Fibroblast of villous mesenchyme (primary cell): ENCODE data around the gene MRPL54. TPM values are rescaled to one million over a fixed set of nuclear protein-coding genes. Genes with fewer than 3 reads are reported as not detected.
"Not testable (repeated sequence)": the region's sequence is repeated elsewhere in the genome, so short reads cannot be mapped to it uniquely, and the experiment has no call there.

Experiments used
- DNase-seq: peaks from one replicate; pipeline ENCODE4 v3.0.0-alpha.2; 2010; ENCODE audit warnings: low read depth
- H3K4me3 ChIP-seq: 2 replicates; pipeline ENCODE4 v1.5.1; 2011; ENCODE audit warnings: low read depth, mild to moderate bottlenecking, low read length
- total RNA-seq: library from RNA; depleted of rRNA; stranded (reverse); fragments of >200 nt; gene quantifications from 2 replicates; pipeline ENCODE4 v1.2.3, GENCODE V29; 2012
- TF ChIP-seq, protein P1 (sequence below): IDR thresholded peaks from 2 replicates; pipeline ENCODE4 v1.5.1; 2012; ENCODE audit warnings: low read depth, mild to moderate bottlenecking, low read length; ENCODE audit not compliant: insufficient read depth

Gene MRPL54
- total RNA-seq, 1 donor: 48.4 TPM

GRCh38 chr19:3761382-3762129 lies 926 bp upstream of the MRPL54 start, which contains the start of gene APBA3:
Gene APBA3, minus strand, starts transcription at chr19:3761692. Its CDS starts 1,428 bp downstream, at chr19:3760264.
- TF ChIP-seq, protein P1, sequence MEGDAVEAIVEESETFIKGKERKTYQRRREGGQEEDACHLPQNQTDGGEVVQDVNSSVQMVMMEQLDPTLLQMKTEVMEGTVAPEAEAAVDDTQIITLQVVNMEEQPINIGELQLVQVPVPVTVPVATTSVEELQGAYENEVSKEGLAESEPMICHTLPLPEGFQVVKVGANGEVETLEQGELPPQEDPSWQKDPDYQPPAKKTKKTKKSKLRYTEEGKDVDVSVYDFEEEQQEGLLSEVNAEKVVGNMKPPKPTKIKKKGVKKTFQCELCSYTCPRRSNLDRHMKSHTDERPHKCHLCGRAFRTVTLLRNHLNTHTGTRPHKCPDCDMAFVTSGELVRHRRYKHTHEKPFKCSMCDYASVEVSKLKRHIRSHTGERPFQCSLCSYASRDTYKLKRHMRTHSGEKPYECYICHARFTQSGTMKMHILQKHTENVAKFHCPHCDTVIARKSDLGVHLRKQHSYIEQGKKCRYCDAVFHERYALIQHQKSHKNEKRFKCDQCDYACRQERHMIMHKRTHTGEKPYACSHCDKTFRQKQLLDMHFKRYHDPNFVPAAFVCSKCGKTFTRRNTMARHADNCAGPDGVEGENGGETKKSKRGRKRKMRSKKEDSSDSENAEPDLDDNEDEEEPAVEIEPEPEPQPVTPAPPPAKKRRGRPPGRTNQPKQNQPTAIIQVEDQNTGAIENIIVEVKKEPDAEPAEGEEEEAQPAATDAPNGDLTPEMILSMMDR: peak; percentile 75
- peak within 1 kb of the TSS; percentile 100 for H3K4me3 ChIP-seq
- peak; percentile 89 for DNase-seq

- DNase-seq: no peak
- no peak overlapping the region for H3K4me3 ChIP-seq
- TF ChIP-seq, protein P1: no peak
These were observed 380 bp upstream of the MRPL54 start for GRCh38 chr19:3762130-3762473.

DNA sequence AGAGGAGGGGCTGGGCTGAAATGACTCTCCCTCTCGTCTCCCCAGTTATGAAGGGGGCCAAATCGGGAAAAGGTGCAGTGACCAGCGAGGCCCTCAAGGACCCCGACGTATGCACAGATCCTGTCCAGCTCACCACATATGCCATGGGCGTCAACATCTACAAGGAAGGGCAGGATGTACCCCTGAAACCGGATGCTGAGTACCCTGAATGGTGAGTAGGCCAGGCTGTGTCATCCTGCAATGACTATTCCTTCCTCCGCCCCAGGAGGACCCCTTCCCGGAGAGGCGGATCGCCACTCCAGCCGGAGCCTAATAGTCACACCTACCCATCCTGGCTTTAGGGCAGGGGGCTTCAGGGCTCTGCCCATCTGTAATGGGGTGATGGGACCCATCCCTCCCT lies 2.6 kb downstream of the MRPL54 start:
- H3K4me3 ChIP-seq: no peak overlapping the region
- no peak for DNase-seq
- TF ChIP-seq, protein P1: no peak

- not testable (repeated sequence) for DNase-seq, H3K4me3 ChIP-seq
These were observed 3.3 kb downstream of the MRPL54 start for GRCh38 chr19:3765757-3766156.

GRCh38 chr19:3766520-3766919 lies 4.0 kb downstream of the MRPL54 start:
- DNase-seq: no peak
- H3K4me3 ChIP-seq: no peak overlapping the region
- TF ChIP-seq, protein P1: no peak

DNA sequence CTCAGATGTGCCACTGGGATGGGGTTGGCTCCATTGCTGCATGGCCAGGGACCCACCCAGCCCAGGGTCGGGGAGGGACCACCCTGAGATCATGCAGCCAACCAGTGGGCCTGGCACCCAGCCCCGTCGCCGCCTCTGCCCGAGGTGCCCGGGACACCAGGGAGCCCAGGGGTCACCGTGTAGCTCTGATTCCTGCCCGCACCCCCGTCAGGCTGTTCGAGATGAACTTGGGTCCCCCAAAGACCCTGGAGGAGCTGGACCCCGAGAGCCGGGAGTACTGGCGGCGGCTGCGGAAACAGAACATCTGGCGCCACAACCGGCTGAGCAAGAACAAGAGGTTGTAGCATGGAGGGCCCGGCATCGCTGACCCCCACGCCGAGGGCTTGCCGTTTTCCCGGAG lies 4.6 kb downstream of the MRPL54 start:
- no peak for DNase-seq
- TF ChIP-seq, protein P1: no peak
- no peak overlapping the region for H3K4me3 ChIP-seq

DNA sequence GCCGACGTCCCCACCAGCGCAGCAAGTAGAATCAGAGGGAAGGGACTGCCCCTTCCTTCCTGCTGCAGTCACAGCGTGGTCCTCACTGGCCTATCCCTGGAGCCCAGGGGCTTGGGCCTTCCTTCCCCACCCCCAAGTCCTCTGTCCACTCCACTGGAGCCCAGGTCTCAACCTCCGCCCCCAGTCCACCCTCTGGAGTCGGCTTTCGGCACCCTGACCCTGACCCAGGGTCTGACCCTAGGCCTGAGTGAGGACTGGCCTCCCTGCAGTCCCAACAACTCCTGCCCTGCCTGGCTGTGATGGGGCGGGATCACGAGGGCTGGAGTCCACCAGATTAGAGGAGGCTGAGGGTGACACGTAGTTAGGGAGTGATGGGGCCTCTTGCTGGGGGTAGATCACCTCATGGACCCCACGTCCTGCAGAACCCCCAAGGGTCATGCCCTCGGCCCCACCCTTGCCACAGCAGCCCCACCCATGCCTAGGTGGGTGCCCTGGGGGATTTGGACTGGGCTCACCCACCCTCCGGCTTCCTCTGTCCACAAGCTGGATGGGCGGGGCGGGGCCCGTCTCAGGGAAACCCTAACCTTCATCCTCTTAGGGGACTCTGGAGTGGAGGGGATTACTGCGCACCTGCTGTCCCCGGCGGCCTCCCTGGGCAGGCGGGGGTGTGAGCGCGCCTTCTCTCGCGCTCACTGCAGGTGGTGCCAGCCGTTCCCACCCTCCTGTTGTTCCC lies 5.7 kb downstream of the MRPL54 start:
- no peak overlapping the region for H3K4me3 ChIP-seq
- TF ChIP-seq, protein P1: no peak
- DNase-seq: no peak
